Measurements from ENCODE around the gene RAMP2.

DNA sequence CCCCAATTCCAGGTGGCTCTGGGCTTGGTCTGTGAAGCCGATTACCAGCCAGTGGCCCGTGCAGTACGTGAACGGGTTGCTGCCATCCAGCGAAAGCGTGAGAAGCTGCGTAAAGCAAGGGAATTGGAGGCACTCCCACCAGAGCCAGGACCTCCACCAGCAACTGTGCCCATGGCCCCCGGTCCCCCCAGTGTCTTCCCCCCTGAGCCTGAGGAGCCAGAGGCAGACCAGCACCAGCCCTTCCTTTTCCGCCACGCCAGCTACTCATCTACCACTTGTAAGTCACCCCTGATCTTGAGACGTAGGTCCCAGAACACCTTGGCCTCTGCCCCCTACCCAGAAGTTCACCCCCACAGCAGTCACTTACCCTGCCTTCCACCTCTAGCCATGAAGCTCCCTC is 26.2 kb downstream of the RAMP2 start:
- TF ChIP-seq, protein P1, sequence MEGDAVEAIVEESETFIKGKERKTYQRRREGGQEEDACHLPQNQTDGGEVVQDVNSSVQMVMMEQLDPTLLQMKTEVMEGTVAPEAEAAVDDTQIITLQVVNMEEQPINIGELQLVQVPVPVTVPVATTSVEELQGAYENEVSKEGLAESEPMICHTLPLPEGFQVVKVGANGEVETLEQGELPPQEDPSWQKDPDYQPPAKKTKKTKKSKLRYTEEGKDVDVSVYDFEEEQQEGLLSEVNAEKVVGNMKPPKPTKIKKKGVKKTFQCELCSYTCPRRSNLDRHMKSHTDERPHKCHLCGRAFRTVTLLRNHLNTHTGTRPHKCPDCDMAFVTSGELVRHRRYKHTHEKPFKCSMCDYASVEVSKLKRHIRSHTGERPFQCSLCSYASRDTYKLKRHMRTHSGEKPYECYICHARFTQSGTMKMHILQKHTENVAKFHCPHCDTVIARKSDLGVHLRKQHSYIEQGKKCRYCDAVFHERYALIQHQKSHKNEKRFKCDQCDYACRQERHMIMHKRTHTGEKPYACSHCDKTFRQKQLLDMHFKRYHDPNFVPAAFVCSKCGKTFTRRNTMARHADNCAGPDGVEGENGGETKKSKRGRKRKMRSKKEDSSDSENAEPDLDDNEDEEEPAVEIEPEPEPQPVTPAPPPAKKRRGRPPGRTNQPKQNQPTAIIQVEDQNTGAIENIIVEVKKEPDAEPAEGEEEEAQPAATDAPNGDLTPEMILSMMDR (IDR thresholded peaks at IDR 0.05) = no peak
- TF ChIP-seq POLR2A (IDR thresholded peaks at IDR 0.05) = no peak

Measured in thyroid gland (tissue), 4 donors.